NCI-H2196 treated with DMSO at 0.1 percent for 48 hours (cell line): ENCODE data around the gene ANKHD1.

Source experiments
- DNase-seq: peaks from one replicate; lab custom pipeline; 2025; ENCODE audit not compliant: unreplicated experiment; lab: John Stamatoyannopoulos, UW

Gene ANKHD1

DNA sequence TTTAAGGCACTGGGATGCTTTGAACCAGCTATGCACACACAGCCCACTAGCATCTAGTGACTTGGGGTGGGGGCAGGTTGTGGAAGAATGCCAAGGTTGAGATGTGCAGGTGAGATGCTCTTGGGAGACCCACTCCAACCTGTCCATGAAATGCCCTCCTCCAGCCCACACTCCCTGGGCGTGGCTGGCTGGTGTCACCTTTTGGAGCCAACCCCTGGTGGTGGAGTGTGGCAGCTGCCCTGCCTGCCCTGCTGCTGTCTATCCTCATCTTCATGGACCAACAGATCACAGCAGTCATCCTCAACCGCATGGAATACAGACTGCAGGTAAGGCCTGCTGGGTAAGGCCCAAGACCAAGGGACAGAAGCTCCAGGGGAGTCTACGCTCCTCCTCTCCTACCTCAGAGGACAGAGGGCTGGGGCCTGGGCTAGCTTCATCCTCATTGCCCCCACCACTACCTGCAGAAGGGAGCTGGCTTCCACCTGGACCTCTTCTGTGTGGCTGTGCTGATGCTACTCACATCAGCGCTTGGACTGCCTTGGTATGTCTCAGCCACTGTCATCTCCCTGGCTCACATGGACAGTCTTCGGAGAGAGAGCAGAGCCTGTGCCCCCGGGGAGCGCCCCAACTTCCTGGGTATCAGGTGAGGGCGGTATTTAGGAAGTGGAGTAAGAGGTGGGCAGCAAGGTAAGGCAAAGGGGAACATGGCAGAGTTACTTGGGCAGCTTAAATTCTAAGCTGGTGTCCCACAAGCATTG, 34.2 kb upstream of the ANKHD1 start:
- no peak for DNase-seq

DNA sequence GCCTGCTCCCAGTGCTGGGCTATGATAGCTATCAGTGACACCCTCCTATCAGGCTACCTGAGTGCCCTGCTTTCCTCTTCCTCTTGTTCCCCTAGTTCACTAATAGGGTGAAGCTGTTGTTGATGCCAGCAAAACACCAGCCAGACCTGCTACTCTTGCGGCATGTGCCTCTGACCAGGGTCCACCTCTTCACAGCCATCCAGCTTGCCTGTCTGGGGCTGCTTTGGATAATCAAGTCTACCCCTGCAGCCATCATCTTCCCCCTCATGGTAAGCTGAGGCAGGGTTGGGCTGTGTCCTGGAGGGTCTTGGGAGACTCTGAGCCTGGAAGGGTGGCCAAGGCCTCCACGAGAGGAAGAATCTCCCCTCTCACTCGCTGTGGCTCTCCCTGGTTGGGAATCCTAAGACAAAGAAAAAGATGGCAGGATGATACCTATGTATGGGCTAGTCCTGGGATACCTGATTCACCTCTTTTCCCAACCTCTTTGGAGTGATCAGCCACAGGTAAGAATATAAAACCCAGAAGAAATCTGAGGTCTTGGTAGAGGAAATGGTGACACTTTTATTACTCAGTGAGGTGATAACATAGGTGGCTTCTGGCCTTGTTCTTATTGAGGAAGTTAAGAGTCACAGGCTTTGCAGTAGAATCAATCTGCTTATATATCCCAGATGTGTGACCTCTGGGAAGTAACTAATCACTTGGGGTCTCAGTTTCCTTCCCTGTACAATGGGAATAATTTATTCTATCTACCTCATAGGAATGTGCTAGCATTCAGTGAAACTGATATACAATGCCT, 30.1 kb upstream of the ANKHD1 start:
- no peak for DNase-seq

DNA sequence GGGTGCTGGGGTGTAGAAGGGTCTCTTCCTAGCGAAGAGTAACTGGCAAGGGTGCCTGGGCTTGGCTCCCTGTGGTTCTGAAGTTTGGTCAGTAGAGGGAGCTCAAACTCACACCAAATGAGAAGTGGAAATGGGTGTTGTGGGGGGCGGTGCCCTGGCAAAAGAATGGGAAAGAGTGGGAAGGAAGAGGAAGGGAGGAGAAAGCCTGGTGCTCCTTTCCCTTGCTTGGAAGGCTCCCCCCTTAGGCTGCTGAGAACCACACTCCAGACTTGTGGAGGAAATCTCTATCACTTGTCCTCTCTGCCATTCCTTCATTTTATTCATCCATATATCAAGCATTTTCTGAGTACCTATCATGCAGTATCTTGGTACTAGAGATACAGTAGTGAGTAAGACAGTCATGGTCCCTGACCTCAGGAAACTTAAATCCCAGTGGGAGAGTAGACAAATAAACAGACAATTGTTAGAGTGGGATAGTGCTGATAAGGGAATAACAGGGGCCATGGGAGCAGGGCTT, 28.6 kb upstream of the ANKHD1 start:
- peak; percentile 65 for DNase-seq

DNA sequence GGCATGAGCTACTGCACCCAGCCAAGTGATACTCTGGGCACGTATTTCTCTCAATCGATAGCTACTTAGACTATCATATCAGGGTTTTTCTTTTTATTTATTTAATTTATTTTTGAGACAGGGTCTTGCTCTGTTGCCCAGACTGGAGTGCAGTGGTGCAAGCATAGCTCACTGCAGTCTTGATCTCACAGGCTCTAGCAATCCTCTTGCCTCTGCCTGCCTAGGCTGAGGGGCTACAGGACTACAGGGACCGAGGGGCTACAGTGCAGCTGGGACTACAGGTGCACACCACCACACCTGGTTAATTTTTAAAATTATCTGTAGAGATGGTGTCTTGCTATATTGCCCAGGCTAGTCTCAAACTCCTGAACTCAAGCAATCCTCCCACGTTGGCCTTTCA, 20.3 kb upstream of the ANKHD1 start:
- no peak for DNase-seq

DNA sequence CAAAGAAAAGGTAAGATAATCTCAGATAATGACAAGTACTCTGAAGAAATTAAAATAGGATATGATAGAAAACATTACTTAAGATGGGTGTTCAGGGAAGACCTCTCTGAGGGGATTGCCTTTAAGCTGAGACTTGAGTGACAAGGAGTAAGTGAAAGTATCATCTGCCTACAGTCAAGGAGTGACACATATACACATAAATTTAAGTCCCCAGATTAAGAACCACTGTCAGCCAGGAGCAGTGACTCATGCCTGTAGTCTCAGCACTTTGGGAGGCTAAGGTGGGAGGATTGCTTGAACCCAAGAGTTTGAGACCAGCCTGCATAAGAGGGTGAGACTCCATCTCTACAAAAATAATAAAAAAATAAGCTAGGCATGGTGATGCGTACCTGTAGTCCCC, 19.7 kb upstream of the ANKHD1 start:
- no peak for DNase-seq

DNA sequence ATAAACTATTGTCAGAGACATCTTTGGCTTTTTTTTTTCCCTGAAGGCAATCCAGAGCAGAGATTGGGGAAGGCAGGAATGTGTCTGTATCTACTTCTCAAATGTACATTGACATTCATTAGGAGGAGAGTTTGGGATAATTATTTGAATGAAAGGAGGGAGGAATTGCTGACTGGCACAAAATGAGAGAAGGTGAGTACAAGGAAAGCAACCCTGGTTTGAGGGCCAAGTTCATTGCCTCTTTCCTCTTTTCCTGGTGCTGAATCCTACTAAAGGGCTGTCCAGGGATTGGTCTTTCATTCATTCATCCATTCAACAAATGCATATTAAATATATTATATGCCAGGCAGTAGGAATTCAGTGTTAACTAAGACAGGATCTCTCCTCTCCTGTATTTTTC, 18.8 kb upstream of the ANKHD1 start:
- no peak for DNase-seq

DNA sequence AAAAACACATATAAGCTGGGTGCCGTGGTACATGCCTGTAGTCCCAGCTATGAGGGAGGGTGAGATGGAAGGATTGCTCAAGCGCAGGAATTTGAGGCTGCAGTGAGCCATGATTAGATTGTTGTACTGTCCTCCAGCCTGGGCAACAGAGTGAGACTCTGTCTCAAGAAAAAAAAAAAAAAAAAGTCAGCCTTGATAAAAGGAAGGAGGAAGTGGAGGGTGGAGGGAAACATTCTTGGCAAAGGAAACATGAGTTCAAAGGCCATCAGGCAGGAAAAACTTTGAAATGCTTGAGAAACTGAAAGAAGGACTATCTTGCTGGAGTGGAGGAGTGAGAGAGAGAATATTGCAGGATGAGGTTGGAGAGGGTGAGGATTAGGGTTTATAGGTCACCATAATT, 18.3 kb upstream of the ANKHD1 start:
- DNase-seq = no peak

DNA sequence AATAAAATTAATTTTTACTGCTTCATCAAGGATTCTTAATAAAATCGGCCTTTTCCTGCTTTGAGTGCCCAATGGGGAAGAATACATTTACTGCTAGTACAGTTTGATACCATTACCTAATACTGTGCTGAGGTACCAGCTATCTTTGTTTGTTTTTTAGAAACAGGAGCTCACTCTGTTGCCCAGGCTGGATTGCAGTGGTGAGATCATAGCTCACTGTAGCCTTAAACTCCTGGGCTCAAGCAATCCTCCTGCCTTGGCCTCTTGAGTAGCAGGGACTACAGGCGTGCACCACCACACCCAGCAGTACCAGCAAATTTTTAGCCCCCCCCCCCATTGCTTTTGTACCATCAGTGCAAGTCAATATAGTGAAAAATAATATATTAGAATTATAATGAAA, 13.6 kb upstream of the ANKHD1 start:
- no peak for DNase-seq

DNA sequence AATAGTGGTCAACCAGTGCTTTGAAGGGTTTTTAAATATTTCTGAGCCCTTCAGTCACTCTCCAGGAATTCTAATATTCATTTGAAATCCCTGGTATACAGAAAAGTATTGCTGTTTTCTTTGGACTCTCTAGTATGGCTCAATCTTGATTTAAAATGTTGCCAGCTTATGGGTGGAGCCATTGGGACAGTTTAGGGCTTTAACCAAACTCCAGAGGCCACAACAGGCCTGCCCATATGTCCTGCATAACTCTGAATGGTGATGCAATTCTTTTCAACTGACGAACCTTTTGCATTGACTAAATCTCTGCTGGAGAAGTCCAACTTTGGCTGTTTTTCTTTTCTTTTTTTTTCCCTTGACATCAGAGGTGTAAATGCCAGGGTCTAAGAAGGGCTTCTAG, 10.3 kb upstream of the ANKHD1 start:
- no peak for DNase-seq

DNA sequence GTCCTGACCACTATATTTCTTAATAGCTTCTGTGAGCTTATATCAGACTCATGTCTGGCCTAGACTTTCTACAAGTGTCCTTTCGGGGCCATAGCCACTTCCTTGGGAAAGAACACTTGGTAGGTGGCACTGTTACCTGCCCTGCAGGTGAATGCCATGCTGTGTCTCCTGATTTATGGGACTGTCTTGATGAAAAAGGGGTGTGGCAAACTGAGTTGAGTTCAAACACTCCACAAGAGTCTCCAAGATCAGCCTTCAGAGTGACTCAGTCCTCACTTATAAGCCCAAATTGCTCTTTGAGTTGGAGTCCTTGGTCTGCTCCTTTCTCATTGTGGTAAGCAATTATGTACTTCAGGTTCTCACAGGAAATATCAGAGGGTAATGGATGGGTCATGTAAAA, 9.9 kb upstream of the ANKHD1 start:
- DNase-seq = no peak

DNA sequence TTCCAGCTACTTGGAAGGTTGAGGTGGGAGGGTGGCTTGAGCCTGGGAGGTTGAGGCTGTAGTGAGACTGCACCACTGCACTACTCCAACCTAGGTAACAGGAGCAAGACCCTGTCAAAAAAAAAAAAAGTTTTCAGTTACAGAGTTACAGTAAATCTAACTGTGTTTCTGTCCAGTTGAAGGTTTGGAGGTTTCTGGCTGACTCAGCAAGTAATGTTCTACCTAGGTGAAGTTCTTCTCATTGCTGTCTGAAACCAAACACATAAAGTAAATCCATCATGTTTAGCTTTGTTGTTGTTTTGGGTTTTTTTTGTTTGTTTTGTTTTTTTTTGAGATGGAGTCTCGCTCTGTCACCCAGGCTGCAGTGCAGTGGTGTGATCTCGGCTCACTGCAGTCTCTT, 7.9 kb upstream of the ANKHD1 start:
- DNase-seq = no peak

DNA sequence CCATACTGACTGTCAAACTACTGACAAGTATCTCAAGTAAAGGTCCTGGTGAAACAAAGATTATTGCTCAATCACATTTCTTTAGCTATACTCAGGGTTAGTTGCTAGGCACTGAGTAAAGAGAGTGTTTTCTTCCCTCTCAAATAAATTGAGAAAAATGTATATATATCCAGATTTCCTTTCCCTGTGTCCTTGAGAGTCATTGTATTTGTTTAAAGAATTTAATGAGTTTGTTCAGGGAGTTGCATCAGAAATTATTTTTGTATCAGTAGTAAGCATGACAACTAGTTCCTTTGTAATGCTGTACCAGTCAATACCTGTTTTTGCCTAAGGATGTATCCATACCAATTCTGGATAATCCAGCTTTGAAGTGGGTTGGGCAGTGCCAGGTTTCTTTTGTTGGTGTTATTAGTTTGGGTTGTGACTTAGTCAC, 3.2 kb upstream of the ANKHD1 start:
- no peak for DNase-seq

DNA sequence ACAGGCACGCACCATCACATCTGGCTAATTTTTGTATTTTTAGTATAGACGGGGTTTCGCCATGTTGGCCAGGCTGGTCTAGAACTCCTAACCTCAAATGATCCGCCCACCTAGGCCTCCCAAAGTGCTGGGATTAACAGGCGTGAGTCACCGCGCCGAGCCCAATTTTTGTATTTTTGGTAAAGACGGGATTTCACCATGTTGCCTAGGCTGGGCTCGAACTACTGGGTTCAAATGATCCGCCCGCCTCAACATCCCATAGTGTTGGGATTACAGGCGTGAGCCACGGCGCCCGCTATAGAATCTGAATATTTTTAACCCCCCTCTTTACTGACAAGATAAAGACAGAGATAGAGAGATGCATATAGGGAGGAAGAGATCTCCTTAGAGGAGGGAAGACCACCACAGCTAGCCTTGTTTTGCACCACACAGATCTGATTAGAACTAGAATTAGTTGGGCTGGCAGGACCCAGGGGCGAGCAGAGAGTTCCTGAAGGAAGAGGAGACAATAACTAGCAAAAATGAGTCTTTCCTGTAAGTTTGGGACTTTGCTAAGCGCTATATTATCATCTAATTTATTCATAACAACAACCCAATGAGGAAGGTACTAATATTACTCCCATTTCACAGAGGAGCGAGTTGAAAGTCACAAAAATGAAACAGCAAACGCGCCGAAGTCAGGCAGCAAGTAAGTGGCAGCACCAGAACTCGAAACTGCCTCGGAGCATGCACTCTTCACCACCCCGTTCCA, 1.5 kb upstream of the ANKHD1 start:
- no peak for DNase-seq

DNA sequence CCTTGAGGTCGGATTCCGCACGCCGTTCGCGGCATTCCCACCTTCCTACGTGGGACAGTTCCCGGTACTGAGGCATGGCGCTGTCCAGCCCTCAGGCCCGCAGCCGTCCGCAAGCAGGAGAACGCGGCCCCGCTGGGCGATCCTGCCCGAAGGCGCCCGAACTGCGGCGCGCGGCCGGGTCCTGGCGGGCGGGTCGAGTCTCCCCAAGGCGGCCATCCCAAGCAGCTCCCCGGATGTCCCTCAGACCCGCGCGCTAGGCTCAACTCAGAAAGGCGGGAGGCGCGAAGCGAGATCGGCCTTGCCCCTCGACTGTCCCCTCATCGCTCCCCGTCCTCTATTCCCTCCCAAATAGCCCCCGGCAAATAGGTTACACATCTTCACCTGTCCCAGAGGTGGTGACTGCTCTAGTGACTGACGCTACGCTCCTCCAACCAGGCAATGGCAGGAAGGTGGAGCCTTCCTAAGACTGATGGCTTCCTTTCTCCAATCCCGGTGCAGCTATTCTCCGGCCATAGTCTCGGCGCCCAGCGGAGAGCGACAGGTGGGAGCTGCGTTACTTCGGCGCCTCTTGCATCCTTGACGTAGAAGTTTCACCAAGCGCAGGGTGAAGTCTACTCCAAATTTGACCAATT, 787 bp upstream of the ANKHD1 start:
- peak; percentile 95 for DNase-seq

DNA sequence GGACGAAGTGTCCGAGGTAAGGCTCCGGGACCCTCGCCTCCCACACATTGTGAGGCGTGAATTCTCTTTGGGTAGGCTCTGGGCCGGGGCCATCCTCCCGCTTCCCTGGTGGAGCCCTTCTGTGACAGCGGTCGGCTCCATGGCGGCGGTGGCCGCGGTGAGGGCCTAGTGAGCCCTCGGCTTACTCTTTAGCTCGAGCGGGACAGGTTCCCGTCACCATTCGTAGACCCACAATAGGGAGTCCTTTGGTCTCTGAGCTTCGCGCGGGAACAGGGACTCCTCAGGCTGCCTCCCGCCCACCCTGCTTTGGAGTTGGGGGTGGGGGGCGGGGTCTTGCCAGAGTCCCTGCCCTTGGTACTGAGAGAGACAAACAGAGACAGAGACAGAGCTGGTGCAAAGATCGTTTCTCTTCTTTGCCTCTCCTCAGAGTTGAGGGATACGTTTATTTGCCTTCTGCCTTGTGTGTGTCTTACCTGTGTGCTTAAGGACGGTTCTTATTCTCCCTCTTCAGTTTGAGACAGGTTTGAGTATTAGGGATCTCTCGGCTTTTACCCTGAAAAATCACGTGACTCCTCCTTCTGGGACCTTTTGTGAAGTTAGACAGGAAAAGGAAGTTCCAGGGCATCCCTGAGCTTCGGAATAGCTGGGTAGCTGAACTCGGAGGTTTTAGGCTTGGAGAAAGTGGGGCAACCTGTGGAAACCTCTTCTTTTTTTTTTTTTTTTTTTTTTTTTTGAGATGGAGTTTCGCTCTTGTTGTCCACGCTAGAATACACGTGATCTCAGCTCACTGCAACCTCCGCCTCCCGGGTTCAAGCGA, 833 bp downstream of the ANKHD1 start:
- DNase-seq = no peak

DNA sequence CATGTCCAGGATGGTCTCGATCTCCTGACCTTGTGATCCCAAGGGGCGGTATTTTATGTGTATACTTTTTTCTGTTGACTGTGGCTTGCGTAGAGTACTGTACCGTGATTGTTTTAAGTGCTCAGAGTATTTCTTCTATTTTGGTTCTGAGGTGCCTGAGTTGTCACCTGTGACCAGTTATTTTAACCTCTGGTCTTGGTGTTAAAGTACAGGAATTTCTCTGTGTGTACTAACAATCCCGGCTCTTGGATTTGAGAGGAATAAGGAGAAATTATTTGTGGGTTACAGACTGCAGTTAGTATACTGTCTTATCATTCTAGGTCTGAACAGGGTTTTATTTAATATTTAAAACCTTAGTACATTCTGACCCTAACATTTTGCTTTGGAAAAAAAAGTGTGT, 2.0 kb downstream of the ANKHD1 start:
- DNase-seq = no peak

DNA sequence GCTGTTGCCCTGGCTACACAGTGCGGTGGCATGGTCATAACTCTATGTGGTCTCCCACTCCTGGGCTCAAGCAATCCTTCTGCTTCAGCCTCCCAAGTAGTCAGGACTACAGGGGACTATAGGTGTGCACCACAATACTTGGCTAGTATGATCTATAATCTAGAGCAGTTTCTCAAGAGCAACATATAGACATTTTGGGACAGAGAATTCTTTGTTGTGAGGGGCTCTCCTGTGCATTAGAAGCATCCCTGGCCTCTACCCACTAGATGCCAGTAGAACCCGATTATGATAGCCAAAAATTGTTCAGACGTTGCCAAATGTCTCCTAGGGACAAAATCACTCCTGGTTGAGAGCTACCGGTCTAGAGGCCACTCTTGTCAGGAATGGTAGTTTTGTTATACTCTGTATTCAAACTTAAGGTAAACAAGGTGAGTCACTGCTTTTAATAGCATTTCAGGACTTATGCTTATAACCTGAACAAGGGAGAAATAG, 7.2 kb downstream of the ANKHD1 start:
- peak; percentile 19 for DNase-seq

DNA sequence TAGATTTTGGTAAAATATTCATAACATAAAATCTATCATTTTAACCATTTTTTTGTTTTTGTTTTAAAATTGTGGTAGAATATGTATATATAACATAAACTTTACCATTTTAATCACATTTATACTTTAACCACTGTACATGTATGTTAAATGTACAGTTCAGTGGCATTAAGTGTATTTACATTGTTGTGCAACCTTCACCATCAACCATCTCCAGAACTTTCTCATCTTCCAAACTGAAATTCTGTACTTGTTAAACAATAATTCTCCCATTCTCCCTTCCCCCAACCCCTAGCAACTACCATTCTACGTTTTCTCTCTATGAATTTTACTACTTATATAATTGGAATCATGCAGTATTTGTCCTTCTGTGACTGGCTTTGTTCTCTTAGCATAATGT, 11.6 kb downstream of the ANKHD1 start:
- no peak for DNase-seq

DNA sequence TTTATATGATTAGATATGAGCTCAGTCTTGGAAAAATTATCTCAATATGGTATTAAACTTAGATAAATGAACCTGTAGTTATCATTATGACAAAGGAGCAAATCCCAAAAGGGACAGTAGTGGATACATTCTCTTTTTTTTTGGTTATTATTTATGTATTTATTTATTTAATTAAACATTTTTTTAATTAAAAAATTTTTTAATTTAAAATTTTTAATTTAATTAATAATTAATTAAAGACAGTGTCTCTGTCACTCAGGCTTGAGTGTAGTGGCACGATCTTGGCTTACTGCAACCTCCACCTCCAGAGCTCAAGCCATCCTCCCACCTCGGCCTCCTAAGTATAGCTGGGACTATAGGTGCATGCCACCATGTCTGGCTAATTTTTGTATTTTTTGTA, 15.6 kb downstream of the ANKHD1 start:
- DNase-seq = no peak

DNA sequence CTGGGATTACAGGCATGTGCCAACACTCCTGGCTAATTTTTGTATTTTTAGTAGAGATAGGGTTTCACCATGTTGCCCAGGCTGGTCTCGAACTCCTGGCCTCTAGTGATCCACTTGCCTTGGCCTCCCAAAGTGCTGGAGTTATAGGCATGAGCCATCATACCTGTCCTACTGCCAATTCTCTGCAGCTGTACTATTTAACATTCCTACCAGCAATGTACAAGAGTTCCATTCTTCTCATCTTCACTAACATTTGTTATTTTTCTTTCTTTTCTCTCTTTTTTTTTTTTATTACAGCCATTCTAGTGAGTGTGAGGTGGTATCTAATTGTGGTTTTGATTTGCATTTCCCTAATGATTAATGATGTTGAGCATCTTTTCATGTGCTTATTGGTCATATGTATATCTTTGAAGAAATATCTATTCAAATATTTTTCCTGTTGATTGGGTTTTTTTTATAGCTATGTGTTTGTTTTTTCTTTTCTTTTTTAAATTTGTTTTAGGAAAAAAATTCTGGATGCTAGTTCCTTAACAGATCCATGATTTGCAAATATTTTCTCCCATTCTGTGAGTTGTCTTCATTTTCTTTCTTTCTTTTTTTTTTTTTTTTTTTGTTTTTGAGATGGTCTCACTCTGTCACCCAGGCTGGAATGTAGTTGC, 17.4 kb downstream of the ANKHD1 start:
- no peak for DNase-seq
